HAP-1 (cell line): Measurements from ENCODE around the gene BMF.
"Not testable (repeated sequence)": the region's sequence is repeated elsewhere in the genome, so short reads cannot be mapped to it uniquely, and the experiment has no call there.

Experiments used
- DNase-seq, 2 experiments: peaks; one replicate each; pipeline ENCODE4 v3.0.0-alpha.2; 2016 to 2020; ENCODE audit warnings: low spot score in 2 of 2
- H3K27me3 ChIP-seq: fragments of 250-450 bp; sonication (Bioruptor Pico); 2 replicates; pipeline ENCODE4 v1.5.1; 2020; ENCODE audit warnings: low read depth, mild to moderate bottlenecking, moderate library complexity
- H3K36me3 ChIP-seq: fragments of 250-450 bp; sonication (Bioruptor Pico); replicated peaks from 2 replicates; pipeline ENCODE4 v1.5.1; 2020; ENCODE audit warnings: mild to moderate bottlenecking
- H3K4me1 ChIP-seq: fragments of 250-450 bp; sonication (Bioruptor Pico); 2 replicates; pipeline ENCODE4 v1.5.1; 2020; ENCODE audit warnings: mild to moderate bottlenecking
- H3K4me3 ChIP-seq: fragments of 250-450 bp; sonication (Bioruptor Pico); 2 replicates; pipeline ENCODE4 v1.5.1; 2020; ENCODE audit warnings: mild to moderate bottlenecking, moderate library complexity
- H3K9me3 ChIP-seq: fragments of 250-450 bp; sonication (Bioruptor Pico); 2 replicates; pipeline ENCODE4 v1.5.1; 2020; ENCODE audit warnings: mild to moderate bottlenecking, moderate library complexity
- in situ Hi-C: fragments of 300-500 bp; cut with MboI; formaldehyde crosslinking; loops from 3 replicates; pipeline ENCODE4 v1.14.3; 2020; ENCODE audit warnings: low sequenced_read_pairs, inconsistent platforms, mixed read lengths

Gene BMF

GRCh38 chr15:40118473-40118872 is 9.8 kb upstream of the BMF start:
- H3K4me3 ChIP-seq, result no peak overlapping the region
- H3K27me3 ChIP-seq, result no peaks in the 10 kb centered on the region
- DNase-seq, result no peak
- H3K9me3 ChIP-seq, result no peaks in the 10 kb centered on the region
- in situ Hi-C loops, result no loop called here
- no peaks in the 10 kb centered on the region for H3K36me3 ChIP-seq
- no peaks in the 10 kb centered on the region; the same call in 1 of the 2 replicates for H3K4me1 ChIP-seq

- Histone ChIP-seq H3K4me1 (no peaks in the 10 kb centered on the region), H3K9me3 (no peaks in the 10 kb centered on the region), H3K4me3 (no peak overlapping the region), H3K36me3 (no peaks in the 10 kb centered on the region), H3K27me3 (no peaks in the 10 kb centered on the region)
- in situ Hi-C loops, result no loop called here
- DNase-seq, result no peak
Measured at GRCh38 chr15:40115670-40116093, 7.0 kb upstream of the BMF start.

- H3K4me1 ChIP-seq, in situ Hi-C loops, H3K9me3 ChIP-seq, H3K27me3 ChIP-seq, H3K36me3 ChIP-seq, DNase-seq, H3K4me3 ChIP-seq: not testable (repeated sequence)
Measured at GRCh38 chr15:40115106-40115505, 6.4 kb upstream of the BMF start.

- Histone ChIP-seq H3K4me1 (peaks cover 5% of the 10 kb centered on the region; the same call in 1 of the 2 replicates), H3K36me3 (no peaks in the 10 kb centered on the region), H3K4me3 (no peak overlapping the region), H3K9me3 (no peaks in the 10 kb centered on the region), H3K27me3 (no peaks in the 10 kb centered on the region)
- DNase-seq, result no peak
- in situ Hi-C loops, result no loop called here
Measured at GRCh38 chr15:40114218-40114617, 5.5 kb upstream of the BMF start.

- Histone ChIP-seq H3K9me3 (no peaks in the 10 kb centered on the region), H3K36me3 (no peaks in the 10 kb centered on the region), H3K4me3 (no peak overlapping the region), H3K4me1 (peaks cover 7% of the 10 kb centered on the region), H3K27me3 (no peaks in the 10 kb centered on the region)
- in situ Hi-C loops, result no loop called here
- DNase-seq, result no peak
Measured at GRCh38 chr15:40112789-40113188, 4.1 kb upstream of the BMF start.

GRCh38 chr15:40111888-40112287 is 3.2 kb upstream of the BMF start:
- H3K9me3 ChIP-seq, result no peaks in the 10 kb centered on the region
- peaks cover 16% of the 10 kb centered on the region for H3K4me1 ChIP-seq
- in situ Hi-C loops, result no loop called here
- H3K36me3 ChIP-seq, result no peaks in the 10 kb centered on the region
- H3K4me3 ChIP-seq, result no peak overlapping the region
- no peaks in the 10 kb centered on the region for H3K27me3 ChIP-seq
- no peak for DNase-seq

- Histone ChIP-seq H3K27me3 (no peaks in the 10 kb centered on the region), H3K9me3 (no peaks in the 10 kb centered on the region), H3K36me3 (no peaks in the 10 kb centered on the region), H3K4me3 (no peak overlapping the region), H3K4me1 (peaks cover 25% of the 10 kb centered on the region)
- DNase-seq, result no peak
- in situ Hi-C loops, result no loop called here
Measured at GRCh38 chr15:40110866-40111550, 2.3 kb upstream of the BMF start.

- no peaks in the 10 kb centered on the region for H3K9me3 ChIP-seq
- H3K4me3 ChIP-seq, result peak overlapping the region; percentile 46
- no peaks in the 10 kb centered on the region for H3K27me3 ChIP-seq
- in situ Hi-C loops, result loop anchor here (5.0 kb wide), 1 partner anchor 61 kb away; no protein-coding TSS in a partner anchor
- H3K4me1 ChIP-seq, result peaks cover 44% of the 10 kb centered on the region
- H3K36me3 ChIP-seq, result no peaks in the 10 kb centered on the region; the same call in 1 of the 2 replicates
- peak in 1 of 2 experiments; percentile 45 for DNase-seq
Measured at GRCh38 chr15:40108061-40108854, 421 bp downstream of the BMF start.

GRCh38 chr15:40106203-40107161 is 2.2 kb downstream of the BMF start:
- Histone ChIP-seq H3K4me1 (peaks cover 44% of the 10 kb centered on the region), H3K9me3 (no peaks in the 10 kb centered on the region), H3K27me3 (no peaks in the 10 kb centered on the region), H3K4me3 (0 out of 2 replicates have a peak overlapping the region, but pooled peaks have one; percentile 4), H3K36me3 (no peaks in the 10 kb centered on the region; the same call in 1 of the 2 replicates)
- DNase-seq, result peak; percentile 81 to 90
- in situ Hi-C loops, result loop anchor here (5.0 kb wide), 1 partner anchor 59 kb away; no protein-coding TSS in a partner anchor

GRCh38 chr15:40105517-40106202 is 3.0 kb downstream of the BMF start:
- in situ Hi-C loops, result loop anchor here (5.0 kb wide), 1 partner anchor 58 kb away; no protein-coding TSS in a partner anchor
- no peaks in the 10 kb centered on the region for H3K9me3 ChIP-seq
- no peak overlapping the region for H3K4me3 ChIP-seq

GRCh38 chr15:40104865-40105516 is 3.7 kb downstream of the BMF start:
- no peaks in the 10 kb centered on the region; the same call in 1 of the 2 replicates for H3K36me3 ChIP-seq
- H3K27me3 ChIP-seq, result no peaks in the 10 kb centered on the region
- H3K4me1 ChIP-seq, result peaks cover 44% of the 10 kb centered on the region
- H3K4me3 ChIP-seq, result no peak overlapping the region
- in situ Hi-C loops, result loop anchor here (5.0 kb wide), 1 partner anchor 58 kb away; no protein-coding TSS in a partner anchor
- DNase-seq, result peak; percentile 89 to 98
- H3K9me3 ChIP-seq, result no peaks in the 10 kb centered on the region

More at GRCh38 chr15:40105517-40106202, 3.0 kb downstream of the BMF start:
- H3K36me3 ChIP-seq, result no peaks in the 10 kb centered on the region; the same call in 1 of the 2 replicates
- peaks cover 44% of the 10 kb centered on the region for H3K4me1 ChIP-seq
- no peaks in the 10 kb centered on the region for H3K27me3 ChIP-seq
- no peak for DNase-seq

- in situ Hi-C loops, result no loop called here
- Histone ChIP-seq H3K4me3 (no peak overlapping the region), H3K36me3 (no peaks in the 10 kb centered on the region; the same call in 1 of the 2 replicates)
Measured at GRCh38 chr15:40104296-40104864, 4.3 kb downstream of the BMF start.

More at GRCh38 chr15:40104296-40104864, 4.3 kb downstream of the BMF start:
- no peak for DNase-seq
- Histone ChIP-seq H3K9me3 (no peaks in the 10 kb centered on the region), H3K4me1 (peaks cover 40% of the 10 kb centered on the region), H3K27me3 (no peaks in the 10 kb centered on the region)
